HG03159 (cell line): ENCODE results near the gene NLGN2.
A peak's percentile ranks its signal among the peaks of the same experiment; 100 is the strongest.
"Not testable (repeated sequence)": the region's sequence is repeated elsewhere in the genome, so short reads cannot be mapped to it uniquely, and the experiment has no call there.

Experiments
- ATAC-seq: cut with Tn5 transposase; IDR thresholded peaks from one replicate; pipeline ENCODE4 v1.9.1; 2021; ENCODE audit warnings: mild to moderate bottlenecking, moderate library complexity; ENCODE audit not compliant: unreplicated experiment

The NLGN2 gene

GRCh38 chr17:7407485-7408251 lies at the start of gene NLGN2:
NLGN2 (plus strand) TSS chr17:7407845; CDS start chr17:7408256, 411 bp downstream.
- no peak for ATAC-seq

GRCh38 chr17:7361906-7362305 lies 45.7 kb upstream of the NLGN2 start:
- ATAC-seq, result no peak

GRCh38 chr17:7363311-7363710 lies 44.3 kb upstream of the NLGN2 start:
- no peak for ATAC-seq

GRCh38 chr17:7365963-7366362 lies 41.7 kb upstream of the NLGN2 start:
- not testable (repeated sequence) for ATAC-seq

GRCh38 chr17:7367083-7367482 lies 40.6 kb upstream of the NLGN2 start:
- no peak for ATAC-seq

GRCh38 chr17:7367918-7368598 lies 39.6 kb upstream of the NLGN2 start:
- ATAC-seq, result no peak

GRCh38 chr17:7368599-7368994 lies 39.0 kb upstream of the NLGN2 start:
- ATAC-seq, result not testable (repeated sequence)

- ATAC-seq, result no peak
Observed at GRCh38 chr17:7369825-7370224, 37.8 kb upstream of the NLGN2 start.

GRCh38 chr17:7370853-7371252 lies 36.8 kb upstream of the NLGN2 start:
- no peak for ATAC-seq

- no peak for ATAC-seq
Observed at GRCh38 chr17:7374353-7374752, 33.3 kb upstream of the NLGN2 start.

GRCh38 chr17:7379134-7379533 lies 28.5 kb upstream of the NLGN2 start:
- no peak for ATAC-seq

- no peak for ATAC-seq
Observed at GRCh38 chr17:7380321-7380720, 27.3 kb upstream of the NLGN2 start.

GRCh38 chr17:7380855-7381683 lies 26.6 kb upstream of the NLGN2 start, which contains the start of gene TNK1:
TNK1 (plus strand) TSS chr17:7381089; CDS start chr17:7382927, 1,838 bp downstream.
- ATAC-seq, result no peak

GRCh38 chr17:7382901-7383300 lies 24.7 kb upstream of the NLGN2 start:
- no peak for ATAC-seq

- ATAC-seq, result no peak
Observed at GRCh38 chr17:7383371-7383741, 24.3 kb upstream of the NLGN2 start.

- peak; percentile 50 for ATAC-seq
Observed at GRCh38 chr17:7383742-7384488, 23.7 kb upstream of the NLGN2 start.

- no peak for ATAC-seq
Observed at GRCh38 chr17:7384489-7385081, 23.1 kb upstream of the NLGN2 start.

- no peak for ATAC-seq
Observed at GRCh38 chr17:7388856-7389255, 18.8 kb upstream of the NLGN2 start.

- no peak for ATAC-seq
Observed at GRCh38 chr17:7389924-7390910, 17.4 kb upstream of the NLGN2 start.
